ENCODE measurements around the gene CSMD2. TPM values are rescaled to one million over a fixed set of nuclear protein-coding genes. Genes with fewer than 3 reads are reported as not detected.

Gene CSMD2
- total RNA-seq, 1 donor from 2014 or later = 0.55 TPM

DNA sequence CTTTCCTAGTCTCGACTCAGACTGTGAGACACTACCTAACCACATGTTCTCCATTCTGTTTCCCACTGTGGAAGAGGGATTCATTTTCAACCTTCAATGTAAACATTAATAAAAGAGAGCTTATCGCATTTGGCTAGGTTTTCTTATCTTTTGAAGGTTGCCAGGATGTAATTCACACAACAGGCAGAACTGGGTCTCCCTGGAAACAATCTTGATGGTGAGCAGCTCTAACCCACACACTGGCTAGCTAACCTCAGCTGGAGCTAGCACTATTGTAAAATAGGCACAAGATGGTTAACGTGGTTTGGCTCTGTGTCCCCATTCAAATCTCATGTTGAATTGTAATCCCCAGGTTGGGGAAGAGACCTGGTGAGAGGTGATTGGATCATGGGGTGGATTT, 617.5 kb downstream of the CSMD2 start:
- no peak overlapping the region for H3K4me3 Mint-ChIP-seq (ENCODE audit: unreplicated experiment)
- H3K27me3 Mint-ChIP-seq (ENCODE audit: low read depth) = peaks cover 3% of the 10 kb centered on the region
- no peaks in the 10 kb centered on the region for H3K4me1 Mint-ChIP-seq (ENCODE audit: low read depth)
- H3K27ac Mint-ChIP-seq (ENCODE audit: unreplicated experiment) = no peak overlapping the region
- peaks cover 24% of the 10 kb centered on the region for H3K9me3 Mint-ChIP-seq (ENCODE audit: low read depth)
- no peaks in the 10 kb centered on the region for H3K36me3 Mint-ChIP-seq (ENCODE audit: low read depth)
- TF ChIP-seq, protein P1, sequence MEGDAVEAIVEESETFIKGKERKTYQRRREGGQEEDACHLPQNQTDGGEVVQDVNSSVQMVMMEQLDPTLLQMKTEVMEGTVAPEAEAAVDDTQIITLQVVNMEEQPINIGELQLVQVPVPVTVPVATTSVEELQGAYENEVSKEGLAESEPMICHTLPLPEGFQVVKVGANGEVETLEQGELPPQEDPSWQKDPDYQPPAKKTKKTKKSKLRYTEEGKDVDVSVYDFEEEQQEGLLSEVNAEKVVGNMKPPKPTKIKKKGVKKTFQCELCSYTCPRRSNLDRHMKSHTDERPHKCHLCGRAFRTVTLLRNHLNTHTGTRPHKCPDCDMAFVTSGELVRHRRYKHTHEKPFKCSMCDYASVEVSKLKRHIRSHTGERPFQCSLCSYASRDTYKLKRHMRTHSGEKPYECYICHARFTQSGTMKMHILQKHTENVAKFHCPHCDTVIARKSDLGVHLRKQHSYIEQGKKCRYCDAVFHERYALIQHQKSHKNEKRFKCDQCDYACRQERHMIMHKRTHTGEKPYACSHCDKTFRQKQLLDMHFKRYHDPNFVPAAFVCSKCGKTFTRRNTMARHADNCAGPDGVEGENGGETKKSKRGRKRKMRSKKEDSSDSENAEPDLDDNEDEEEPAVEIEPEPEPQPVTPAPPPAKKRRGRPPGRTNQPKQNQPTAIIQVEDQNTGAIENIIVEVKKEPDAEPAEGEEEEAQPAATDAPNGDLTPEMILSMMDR (IDR thresholded peaks at IDR 0.05) = no peak
- DNase-seq (ENCODE audit: low spot score) = no peak

- DNase-seq (ENCODE audit: low spot score) = no peak
- no peaks in the 10 kb centered on the region for H3K4me1 Mint-ChIP-seq (ENCODE audit: low read depth)
Measured at GRCh38 chr1:33541966-33542365, 623.1 kb downstream of the CSMD2 start.

DNA sequence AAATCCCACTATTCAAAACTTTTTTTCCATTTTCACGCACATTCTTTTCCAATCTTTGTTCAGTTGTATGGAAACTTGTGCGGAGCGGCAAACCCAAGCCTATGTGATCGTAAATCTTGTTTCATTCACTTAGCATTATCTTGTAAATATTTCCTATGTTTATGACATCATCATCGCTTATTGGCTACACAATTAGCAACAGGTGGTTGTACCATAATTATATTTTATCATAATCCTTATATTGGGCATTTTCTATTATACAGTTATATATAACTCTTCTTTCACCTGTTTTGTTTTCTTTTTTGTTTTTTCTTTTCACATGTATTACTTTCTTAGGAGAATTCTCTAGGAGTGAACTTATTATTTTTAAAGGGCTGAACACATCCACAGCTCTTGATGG, 627.1 kb downstream of the CSMD2 start:
- H3K27ac Mint-ChIP-seq (ENCODE audit: unreplicated experiment) = no peak overlapping the region
- TF ChIP-seq, protein P1 (IDR thresholded peaks at IDR 0.05) = no peak
- H3K4me1 Mint-ChIP-seq (ENCODE audit: low read depth) = no peaks in the 10 kb centered on the region
- no peaks in the 10 kb centered on the region for H3K36me3 Mint-ChIP-seq (ENCODE audit: low read depth)
- DNase-seq (ENCODE audit: low spot score) = no peak
- H3K27me3 Mint-ChIP-seq (ENCODE audit: low read depth) = peaks cover 12% of the 10 kb centered on the region
- H3K4me3 Mint-ChIP-seq (ENCODE audit: unreplicated experiment) = no peak overlapping the region
- no peaks in the 10 kb centered on the region for H3K9me3 Mint-ChIP-seq (ENCODE audit: low read depth)

More at GRCh38 chr1:33541966-33542365, 623.1 kb downstream of the CSMD2 start:
- H3K36me3 Mint-ChIP-seq (ENCODE audit: low read depth) = no peaks in the 10 kb centered on the region
- H3K27ac Mint-ChIP-seq (ENCODE audit: unreplicated experiment) = no peak overlapping the region
- no peak overlapping the region for H3K4me3 Mint-ChIP-seq (ENCODE audit: unreplicated experiment)
- H3K27me3 Mint-ChIP-seq (ENCODE audit: low read depth) = peaks cover 2% of the 10 kb centered on the region
- TF ChIP-seq, protein P1 (IDR thresholded peaks at IDR 0.05) = no peak
- H3K9me3 Mint-ChIP-seq (ENCODE audit: low read depth) = peaks cover 4% of the 10 kb centered on the region

DNA sequence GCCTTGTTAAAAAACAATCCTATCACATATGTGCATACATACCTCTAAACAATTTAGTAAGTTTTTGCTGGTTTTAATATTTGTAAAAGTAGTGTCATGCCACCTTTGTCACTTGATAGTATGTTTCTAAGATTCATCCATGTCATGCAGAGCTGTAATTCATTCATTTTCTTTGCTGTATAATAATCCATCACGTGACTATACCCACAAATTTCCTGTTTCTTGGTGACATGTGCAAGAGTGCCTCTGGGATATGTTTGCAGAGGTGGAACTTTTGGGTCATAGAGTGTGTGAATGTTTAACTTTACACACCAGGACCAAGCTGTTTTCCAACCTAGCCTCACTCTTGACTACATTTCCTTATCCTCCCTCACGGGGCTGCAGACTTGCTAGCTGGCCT, 629.7 kb downstream of the CSMD2 start:
- Mint-ChIP-seq H3K36me3 (ENCODE audit: low read depth) (no peaks in the 10 kb centered on the region), H3K27me3 (ENCODE audit: low read depth) (peaks cover 18% of the 10 kb centered on the region), H3K4me1 (ENCODE audit: low read depth) (no peaks in the 10 kb centered on the region), H3K27ac (ENCODE audit: unreplicated experiment) (no peak overlapping the region), H3K9me3 (ENCODE audit: low read depth) (peaks cover 4% of the 10 kb centered on the region), H3K4me3 (ENCODE audit: unreplicated experiment) (no peak overlapping the region)
- TF ChIP-seq, protein P1 (IDR thresholded peaks at IDR 0.05) = no peak
- no peak for DNase-seq (ENCODE audit: low spot score)

GRCh38 chr1:33532936-33533335, 632.1 kb downstream of the CSMD2 start:
- TF ChIP-seq, protein P1 (IDR thresholded peaks at IDR 0.05) = no peak
- Mint-ChIP-seq H3K4me3 (ENCODE audit: unreplicated experiment) (no peak overlapping the region), H3K27ac (ENCODE audit: unreplicated experiment) (no peak overlapping the region), H3K36me3 (ENCODE audit: low read depth) (no peaks in the 10 kb centered on the region), H3K4me1 (ENCODE audit: low read depth) (no peaks in the 10 kb centered on the region), H3K9me3 (ENCODE audit: low read depth) (peaks cover 4% of the 10 kb centered on the region), H3K27me3 (ENCODE audit: low read depth) (peaks cover 31% of the 10 kb centered on the region)
- DNase-seq (ENCODE audit: low spot score) = no peak
